IPS DF 4.7 (cell line): Measurements from ENCODE around the gene RPP21.

ENCODE experiments used
- DNase-seq: peaks from one replicate; pipeline ENCODE4 v3.0.0-alpha.2; 2013; ENCODE audit warnings: low spot score; ENCODE audit errors: extremely low read depth

The RPP21 gene

GRCh38 chr6:30378290-30378937, 33.5 kb downstream of the RPP21 start:
- DNase-seq: no peak

DNA sequence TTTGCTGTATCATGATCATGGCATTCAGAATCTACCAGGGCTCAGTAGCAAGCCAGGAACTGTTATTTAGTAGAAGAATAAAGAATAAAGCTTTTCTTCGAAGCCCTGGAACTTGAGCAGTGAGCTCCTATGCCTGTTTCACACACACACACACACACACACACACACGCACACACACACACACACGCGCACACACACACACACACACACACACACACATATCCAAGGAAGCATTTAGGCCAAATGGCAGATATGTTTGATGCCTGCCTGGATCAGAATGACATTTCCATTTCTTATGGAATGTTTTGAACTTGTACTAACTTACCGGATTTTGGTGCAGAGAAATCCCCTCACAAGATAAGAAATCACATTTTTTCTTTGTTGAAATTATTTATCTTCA, 35.5 kb downstream of the RPP21 start:
- no peak for DNase-seq

- no peak for DNase-seq
Observed at GRCh38 chr6:30386166-30386565, 41.2 kb downstream of the RPP21 start.

DNA sequence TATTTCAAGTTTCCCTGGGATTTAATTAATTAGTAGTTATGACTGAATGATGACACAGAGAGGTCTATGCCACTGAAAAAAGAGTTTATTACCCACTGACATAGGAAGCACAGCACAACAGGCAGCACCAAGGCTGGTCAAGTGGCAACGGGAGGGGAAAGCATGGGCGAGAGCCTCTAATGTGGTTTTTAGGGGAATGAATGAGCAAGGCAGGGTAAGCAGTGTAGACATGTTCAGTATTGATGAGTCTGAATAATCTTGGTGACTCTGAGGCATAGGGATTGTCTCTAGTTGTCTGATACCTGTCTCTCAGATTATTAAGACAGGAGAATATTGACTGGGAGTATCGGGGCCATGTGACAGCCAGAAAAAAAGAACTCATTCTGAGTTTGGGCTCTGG, 46.3 kb downstream of the RPP21 start:
- no peak for DNase-seq

- DNase-seq: no peak
Observed at GRCh38 chr6:30394139-30394538, 49.2 kb downstream of the RPP21 start.
